ENCODE measurements around the gene GCN1. TPM values are rescaled to one million over a fixed set of nuclear protein-coding genes. Genes with fewer than 3 reads are reported as not detected.

The GCN1 gene
- total and polyA plus RNA-seq, 2 donors (not counting 3 experiments of a cell fraction or from before 2014, with no cell fraction given): 30.1 to 101 TPM

- POLR2A ChIA-PET: no interaction called here
- H3K36me3 ChIP-seq (ENCODE audit: control insufficient read depth in 2 of 2, extremely low read depth in 1 of 2, insufficient read depth in 2 of 2, low read length in 2 of 2): peaks cover 5 to 35% of the 10 kb centered on the region in 2 experiments
- CTCF ChIA-PET: interaction anchor here (2.2 kb wide), 1 partner anchor 10 kb away, joined by 10 read pairs; no protein-coding TSS in a partner anchor
Observed at GRCh38 chr12:120096671-120097202, 97.8 kb downstream of the GCN1 start.

More at GRCh38 chr12:120096671-120097202, 97.8 kb downstream of the GCN1 start:
- Histone ChIP-seq H3K9me3 (replicated peaks; ENCODE audit: control insufficient read depth, insufficient read depth, low read length) (no peaks in the 10 kb centered on the region), H3K4me2 (ENCODE audit: insufficient read depth, low read length) (no peak overlapping the region), H2AFZ (ENCODE audit: low read depth, low read length) (no peak overlapping the region), H3K27ac (ENCODE audit: insufficient read depth, low read depth, low read length) (no peak overlapping the region), H3K27me3 (ENCODE audit: control insufficient read depth in 2 of 2, insufficient read depth in 2 of 2, low read length in 2 of 2) (no peaks in the 10 kb centered on the region), H3K79me2 (ENCODE audit: control insufficient read depth, insufficient read depth, low read length) (peaks cover 23% of the 10 kb centered on the region), H3K4me3 (replicated peaks in 1 of 3; ENCODE audit: insufficient read depth in 1 of 3, low read depth in 1 of 3, low read length in 3 of 3) (no peak overlapping the region), H3K4me1 (ENCODE audit: control insufficient read depth, extremely low read depth, insufficient read depth, low read length) (no peaks in the 10 kb centered on the region), H4K20me1 (replicated peaks; ENCODE audit: control insufficient read depth, extremely low read depth, insufficient read depth, low read length) (no peaks in the 10 kb centered on the region), H3K9ac (replicated peaks; ENCODE audit: extremely low read depth, insufficient read depth, low read length) (no peak overlapping the region), H3K9me1 (replicated peaks; ENCODE audit: control insufficient read depth, extremely low read depth, insufficient read depth, low read length) (no peaks in the 10 kb centered on the region)
- dilution Hi-C loops (cut with MboI; ENCODE audit: extremely low pct_ligation_motif_present, low sequenced_read_pairs) (no loop called here), intact Hi-C loops (cut with micrococcal nuclease) (no loop called here)
- FAIRE-seq (no peak), DNase-seq (ENCODE audit: low read depth, low spot score) (no peak)
- no peak for TF ChIP-seq POLR2A (IDR thresholded peaks at IDR 0.05; ENCODE audit: low read depth, low read length)
- TF ChIP-seq MYC (IDR thresholded peaks at IDR 0.05; ENCODE audit: low read depth, low read length): no peak
- TF ChIP-seq FOS (IDR thresholded peaks at IDR 0.05; ENCODE audit: borderline replicate concordance, insufficient read depth, low read length): no peak
- TF ChIP-seq CTCF (IDR thresholded peaks at IDR 0.05; ENCODE audit: extremely low read depth in 1 of 2, insufficient read depth in 1 of 2, low read depth in 1 of 2, low read length in 2 of 2): no peak
- TF ChIP-seq POLR2AphosphoS5 (IDR thresholded peaks at IDR 0.05; ENCODE audit: insufficient read depth, low read depth, low read length): no peak
- TF ChIP-seq MAX (IDR thresholded peaks at IDR 0.05; ENCODE audit: insufficient read depth, insufficient read length): no peak
- TF ChIP-seq GATA2 (IDR thresholded peaks at IDR 0.05; ENCODE audit: insufficient read depth, insufficient read length, low read depth, low read length): no peak
- no peak for TF ChIP-seq JUN (IDR thresholded peaks at IDR 0.05; ENCODE audit: borderline replicate concordance, insufficient read depth, insufficient read length, low read depth)
- TF ChIP-seq EZH2 (IDR thresholded peaks at IDR 0.05; ENCODE audit: borderline replicate concordance, low read depth, low read length, severe bottlenecking): no peak
- BruUV-seq (replicated peaks): TSS peak; percentile 37

All from endothelial cell of umbilical vein (primary cell).